GM23248 (cell line): ENCODE results near the gene MED29.

Source experiments
- EZH2 ChIP-seq: fragments of 200-600 bp; sonication (generic); IDR thresholded peaks from 2 replicates; pipeline ENCODE4 v1.6.1; 2018; ENCODE audit warnings: antibody characterized with exemption, mild to moderate bottlenecking; ENCODE audit not compliant: insufficient read depth, poor library complexity, severe bottlenecking
- EZH2phosphoT487 ChIP-seq: fragments of 200-600 bp; sonication (generic); IDR thresholded peaks from 2 replicates; pipeline ENCODE4 v1.6.1; 2018; ENCODE audit warnings: antibody characterized with exemption, moderate library complexity, mild to moderate bottlenecking, low read depth; ENCODE audit not compliant: insufficient read depth

GRCh38 chr19:39425744-39426143 is 34.6 kb downstream of the MED29 start:
- TF ChIP-seq EZH2phosphoT487 (no peak), EZH2 (no peak)
